Adrenal gland (tissue), 5 donors: ENCODE measurements around the gene GRIK1.

Experiments
- CTCF ChIP-seq, 6 experiments: fragments of 450-650 bp in 4 of 6; fragments of 200-600 bp in 2 of 6; sonication (generic) in 1 of 6; IDR thresholded peaks; 1 replicate in 5 of 6; 2 replicates in 1 of 6; pipeline versions ENCODE4 v1.5.1 to v1.8.0; 2016 to 2021; ENCODE audit warnings: antibody characterized with exemption in 6 of 6, mild to moderate bottlenecking in 2 of 6, moderate library complexity in 1 of 6
- POLR2A ChIP-seq, 2 donors: fragments of 450-650 bp; IDR thresholded peaks; one replicate each; pipeline ENCODE4 v1.6.1; 2017; ENCODE audit warnings: antibody characterized with exemption in 2 of 2, mild to moderate bottlenecking in 2 of 2, moderate library complexity in 1 of 2
- donor health status: DM: no; HTN: no; CAD: no.

GRCh38 chr21:29803191-29803590, 136.6 kb downstream of the GRIK1 start:
- TF ChIP-seq POLR2A (IDR thresholded peaks at IDR 0.05) (no peak), CTCF (IDR thresholded peaks at IDR 0.05) (no peak)
